ENCODE measurements around the gene NHERF2.

NHERF2 gene

GRCh38 chr16:1991135-1991551 is 35.6 kb upstream of the NHERF2 start:
- DNase-seq = no peak

- DNase-seq = no peak
Measured at GRCh38 chr16:1991588-1991947, 35.1 kb upstream of the NHERF2 start.

GRCh38 chr16:1991948-1992703 is 34.6 kb upstream of the NHERF2 start:
- DNase-seq = peak; percentile 87

- DNase-seq = no peak
Measured at GRCh38 chr16:1992704-1993317, 33.9 kb upstream of the NHERF2 start.

- DNase-seq = no peak
Measured at GRCh38 chr16:1993731-1994131, 33.0 kb upstream of the NHERF2 start.

- no peak for DNase-seq
Measured at GRCh38 chr16:1997494-1998359, 29.0 kb upstream of the NHERF2 start.

- no peak for DNase-seq
Measured at GRCh38 chr16:1998360-1998835, 28.3 kb upstream of the NHERF2 start.

GRCh38 chr16:1998852-1999801 is 27.6 kb upstream of the NHERF2 start:
- no peak for DNase-seq

GRCh38 chr16:1999866-2000514 is 26.7 kb upstream of the NHERF2 start:
- DNase-seq = no peak

- DNase-seq = no peak
Measured at GRCh38 chr16:2001035-2001434, 25.7 kb upstream of the NHERF2 start.

GRCh38 chr16:2001456-2002355 is 25.0 kb upstream of the NHERF2 start:
- no peak for DNase-seq

- DNase-seq = no peak
Measured at GRCh38 chr16:2002406-2003230, 24.1 kb upstream of the NHERF2 start.

GRCh38 chr16:2003231-2003826 is 23.4 kb upstream of the NHERF2 start:
- no peak for DNase-seq

GRCh38 chr16:2003827-2004641 is 22.7 kb upstream of the NHERF2 start:
- peak; percentile 99 for DNase-seq

- peak; percentile 58 for DNase-seq
Measured at GRCh38 chr16:2004795-2005517, 21.7 kb upstream of the NHERF2 start.

GRCh38 chr16:2005646-2006045 is 21.1 kb upstream of the NHERF2 start:
- DNase-seq = peak; percentile 47

- DNase-seq = no peak
Measured at GRCh38 chr16:2006317-2006716, 20.4 kb upstream of the NHERF2 start.

Measured in NCI-H82 (cell line).